Liver (tissue), 9 donors: ENCODE measurements around the gene NCF4. TPM values are rescaled to one million over a fixed set of nuclear protein-coding genes. Genes with fewer than 3 reads are reported as not detected.

Source experiments
- DNase-seq: peaks from one replicate; pipeline ENCODE4 v3.0.0-alpha.2; 2017; ENCODE audit warnings: low spot score
- H3K27ac ChIP-seq, 2 donors: one replicate each; pipeline ENCODE4 v1.7.0; 2013; ENCODE audit warnings: inconsistent platforms in 2 of 2, low read length in 2 of 2, control low read depth in 1 of 2, low read depth in 1 of 2, mild to moderate bottlenecking in 1 of 2
- H3K27me3 ChIP-seq, 4 donors: one replicate each; pipeline versions ENCODE4 v1.6.1 to v1.7.0; 2013; ENCODE audit warnings: low read length in 3 of 4, inconsistent platforms in 1 of 4, mild to moderate bottlenecking in 1 of 4, moderate library complexity in 1 of 4; ENCODE audit not compliant: control insufficient read depth in 4 of 4, insufficient read depth in 4 of 4
- H3K36me3 ChIP-seq, 4 donors: one replicate each; pipeline versions ENCODE4 v1.6.1 to v1.7.0; 2013; ENCODE audit warnings: low read length in 3 of 4, mild to moderate bottlenecking in 3 of 4, low read depth in 1 of 4, moderate library complexity in 1 of 4; ENCODE audit not compliant: control insufficient read depth in 4 of 4, insufficient read depth in 3 of 4
- H3K4me1 ChIP-seq, 4 donors: one replicate each; pipeline versions ENCODE4 v1.6.1 to v1.7.0; 2013; ENCODE audit warnings: low read length in 3 of 4, mild to moderate bottlenecking in 3 of 4, moderate library complexity in 1 of 4; ENCODE audit not compliant: control insufficient read depth in 4 of 4, insufficient read depth in 4 of 4
- H3K4me3 ChIP-seq, 3 donors: one replicate each; pipeline versions ENCODE4 v1.6.1 to v1.7.0; 2013; ENCODE audit warnings: low read length in 3 of 3, control low read depth in 1 of 3, low read depth in 1 of 3, mild to moderate bottlenecking in 1 of 3
- H3K9ac ChIP-seq, 2 donors: one replicate each; pipeline ENCODE4 v1.7.0; 2013; ENCODE audit warnings: low read length in 2 of 2, mild to moderate bottlenecking in 2 of 2, moderate library complexity in 2 of 2, control low read depth in 1 of 2, low read depth in 1 of 2
- H3K9me3 ChIP-seq, 4 donors: one replicate each; pipeline versions ENCODE4 v1.6.1 to v1.7.0; 2013; ENCODE audit warnings: low read length in 3 of 4; ENCODE audit not compliant: control insufficient read depth in 4 of 4
- ATF3 ChIP-seq: IDR thresholded peaks from 2 replicates; pipeline ENCODE4 v1.6.1; 2016; ENCODE audit warnings: antibody characterized with exemption
- CTCF ChIP-seq: fragments of 150-350 bp; IDR thresholded peaks from 2 replicates; pipeline ENCODE4 v1.5.1; 2017; ENCODE audit warnings: improper control_type of control experiment, low read depth, low read length; ENCODE audit not compliant: missing input control
- EGR1 ChIP-seq, 2 donors: IDR thresholded peaks; 2 replicates each; pipeline ENCODE4 v1.6.1; 2016 to 2018; ENCODE audit warnings: antibody characterized with exemption in 2 of 2, low read depth in 2 of 2
- FOXA1 ChIP-seq: IDR thresholded peaks from 2 replicates; pipeline ENCODE4 v1.6.1; 2016; ENCODE audit warnings: antibody characterized with exemption
- HNF4G ChIP-seq: IDR thresholded peaks from 2 replicates; pipeline ENCODE4 v1.6.1; 2016; ENCODE audit warnings: antibody characterized with exemption
- JUND ChIP-seq, 2 donors: IDR thresholded peaks; 2 replicates each; pipeline ENCODE4 v1.6.1; 2016; ENCODE audit warnings: antibody characterized with exemption in 2 of 2
- MAX ChIP-seq: IDR thresholded peaks from 2 replicates; pipeline ENCODE4 v1.6.1; 2016; ENCODE audit warnings: antibody characterized with exemption
- NR2F2 ChIP-seq: IDR thresholded peaks from 2 replicates; pipeline ENCODE4 v1.6.1; 2016; ENCODE audit warnings: antibody characterized with exemption
- RAD21 ChIP-seq, 2 donors: IDR thresholded peaks; 2 replicates each; pipeline ENCODE4 v1.6.1; 2016; ENCODE audit warnings: antibody characterized with exemption in 2 of 2, mild to moderate bottlenecking in 2 of 2
- REST ChIP-seq: IDR thresholded peaks from 2 replicates; pipeline ENCODE4 v1.6.1; 2016; ENCODE audit warnings: antibody characterized with exemption, mild to moderate bottlenecking
- RXRA ChIP-seq, 2 donors: IDR thresholded peaks; 2 replicates each; pipeline ENCODE4 v1.6.1; 2017 to 2018; ENCODE audit warnings: antibody characterized with exemption in 2 of 2, mild to moderate bottlenecking in 1 of 2
- TAF1 ChIP-seq: conservative IDR thresholded peaks from 2 replicates; pipeline ENCODE4 v1.6.1; 2016; ENCODE audit warnings: antibody characterized with exemption, mild to moderate bottlenecking
- YY1 ChIP-seq: IDR thresholded peaks from 2 replicates; pipeline ENCODE4 v1.6.1; 2016; ENCODE audit warnings: antibody characterized with exemption, mild to moderate bottlenecking
- ZBTB33 ChIP-seq: IDR thresholded peaks from 2 replicates; pipeline ENCODE4 v1.6.1; 2016; ENCODE audit warnings: antibody characterized with exemption
- WGBS: extraction: QIAGEN DNeasy Blood & Tissue Kit; methylation state at CpG from one replicate; pipeline ENCODE4 v1.1.7; 2013; 5-methylcytosine and 5-hydroxymethylcytosine counted together
- polyA plus RNA-seq, 2 donors: library from polyadenylated mRNA; stranded (reverse) in 1 of 2; unstranded in 1 of 2; fragments of 200-250 nt in 1 of 2; fragments of >200 nt in 1 of 2; fragmentation: Nextera tagmentation in 1 of 2; extraction: Ambion mirVana in 1 of 2; gene quantifications; one replicate each; pipeline versions ENCODE4 v1.2.1 to v1.2.3, GENCODE V29; 2013 to 2015
- total RNA-seq, 2 donors: library from RNA; depleted of rRNA; stranded (reverse); fragments of >200 nt; gene quantifications; one replicate each; pipeline ENCODE4 v1.2.3, GENCODE V29; 2014
- donor health status: healthy.
- donor health status: healthy.
- donor health status: healthy.
- donor health status: healthy.
- donor health status: healthy.

The NCF4 gene
- total and polyA plus RNA-seq, 4 donors: 3.9 to 14.3 (median 5.4) TPM

GRCh38 chr22:36871669-36872081 lies 10.9 kb downstream of the NCF4 start:
- Histone ChIP-seq H3K4me3 (no peak overlapping the region), H3K27me3 (no peaks in the 10 kb centered on the region), H3K27ac (no peak overlapping the region), H3K4me1 (peaks cover 7 to 16% (median 13%) of the 10 kb centered on the region in 4 donors), H3K9ac (no peak overlapping the region), H3K36me3 (no peaks in the 10 kb centered on the region), H3K9me3 (no peaks in the 10 kb centered on the region)
- TF ChIP-seq ZBTB33 (no peak), YY1 (no peak), TAF1 (no peak), CTCF (no peak), NR2F2 (no peak), ATF3 (no peak), REST (no peak), JUND (IDR thresholded peaks at IDR 0.05) (no peak), MAX (no peak), HNF4G (no peak), EGR1 (IDR thresholded peaks at IDR 0.05; ENCODE audit: low read depth in 2 of 2) (no peak), FOXA1 (no peak)
- 73% methylated on average over 11 of the region's 11 CpGs for WGBS
- DNase-seq: no peak

GRCh38 chr22:36872084-36872483 lies 11.3 kb downstream of the NCF4 start:
- Histone ChIP-seq H3K9ac (no peak overlapping the region), H3K36me3 (no peaks in the 10 kb centered on the region), H3K27me3 (no peaks in the 10 kb centered on the region), H3K4me3 (no peak overlapping the region), H3K4me1 (peaks cover 7 to 16% (median 13%) of the 10 kb centered on the region in 4 donors), H3K27ac (no peak overlapping the region), H3K9me3 (no peaks in the 10 kb centered on the region)
- WGBS: 88% methylated on average over 3 of the region's 3 CpGs
- no peak for DNase-seq
- TF ChIP-seq RAD21 (IDR thresholded peaks at IDR 0.05) (no peak), RXRA (IDR thresholded peaks at IDR 0.05) (no peak), FOXA1 (no peak)
